Activated T-cell treated with anti-CD3 and anti-CD28 coated beads for 4 hours (primary cell): ENCODE data around the gene SLC6A13.
"Not testable (repeated sequence)": the region's sequence is repeated elsewhere in the genome, so short reads cannot be mapped to it uniquely, and the experiment has no call there.

Experiments used
- DNase-seq: peaks from one replicate; pipeline ENCODE4 v3.0.0-alpha.2; 2020

SLC6A13 gene

GRCh38 chr12:263574-263973 is 938 bp upstream of the SLC6A13 start:
- no peak for DNase-seq

- no peak for DNase-seq
Observed at GRCh38 chr12:262113-262512, 523 bp downstream of the SLC6A13 start.

- no peak for DNase-seq
Observed at GRCh38 chr12:257521-258321, 4.9 kb downstream of the SLC6A13 start.

GRCh38 chr12:256958-257357 is 5.7 kb downstream of the SLC6A13 start:
- DNase-seq, result no peak

GRCh38 chr12:256225-256624 is 6.4 kb downstream of the SLC6A13 start:
- no peak for DNase-seq

- no peak for DNase-seq
Observed at GRCh38 chr12:254912-255311, 7.7 kb downstream of the SLC6A13 start.

- DNase-seq, result no peak
Observed at GRCh38 chr12:254039-254438, 8.6 kb downstream of the SLC6A13 start.

GRCh38 chr12:253116-253831 is 9.4 kb downstream of the SLC6A13 start:
- DNase-seq, result no peak

- DNase-seq, result no peak
Observed at GRCh38 chr12:252636-253035, 10.0 kb downstream of the SLC6A13 start.

GRCh38 chr12:247271-247670 is 15.4 kb downstream of the SLC6A13 start:
- DNase-seq, result no peak

- DNase-seq, result no peak
Observed at GRCh38 chr12:243381-243780, 19.3 kb downstream of the SLC6A13 start.

- no peak for DNase-seq
Observed at GRCh38 chr12:242496-242895, 20.1 kb downstream of the SLC6A13 start.

GRCh38 chr12:241266-241665 is 21.4 kb downstream of the SLC6A13 start:
- DNase-seq, result no peak

GRCh38 chr12:240566-240965 is 22.1 kb downstream of the SLC6A13 start:
- no peak for DNase-seq

- DNase-seq, result no peak
Observed at GRCh38 chr12:238736-239398, 23.8 kb downstream of the SLC6A13 start.

GRCh38 chr12:238116-238515 is 24.5 kb downstream of the SLC6A13 start:
- no peak for DNase-seq

- DNase-seq, result no peak
Observed at GRCh38 chr12:237026-237815, 25.4 kb downstream of the SLC6A13 start.

- DNase-seq, result no peak
Observed at GRCh38 chr12:236445-236844, 26.2 kb downstream of the SLC6A13 start.

GRCh38 chr12:235967-236366 is 26.7 kb downstream of the SLC6A13 start:
- DNase-seq, result not testable (repeated sequence)

- DNase-seq, result no peak
Observed at GRCh38 chr12:234891-235415, 27.7 kb downstream of the SLC6A13 start.

- DNase-seq, result no peak
Observed at GRCh38 chr12:234019-234418, 28.6 kb downstream of the SLC6A13 start.

- DNase-seq, result no peak
Observed at GRCh38 chr12:233615-233968, 29.0 kb downstream of the SLC6A13 start.
